DND-41 (cell line): Measurements from ENCODE around the gene G6PC3.
A peak's percentile ranks its signal among the peaks of the same experiment; 100 is the strongest.

Experiments
- ATAC-seq: fragments of 200-7000 bp; cut with Tn5 transposase; 3 replicates; pipeline ENCODE4 v1.9.1; 2021; ENCODE audit warnings: low read depth; ENCODE audit not compliant: insufficient read depth
- DNase-seq: peaks from one replicate; pipeline ENCODE4 v3.0.0-alpha.2; 2020
- H2AFZ ChIP-seq: 2 replicates; pipeline ENCODE4 v1.6.0; 2012; ENCODE audit warnings: low read depth, low read length
- H3K27ac ChIP-seq: 2 replicates; pipeline ENCODE4 v1.5.1; 2012; ENCODE audit warnings: low read length, inconsistent platforms
- H3K27me3 ChIP-seq: fragments of 200-600 bp; sonication (generic); 2 replicates; pipeline ENCODE4 v1.6.0; 2012; ENCODE audit warnings: low read length, mild to moderate bottlenecking, inconsistent platforms; ENCODE audit not compliant: insufficient read depth, poor library complexity
- H3K36me3 ChIP-seq: 2 replicates; pipeline ENCODE4 v1.5.1; 2012; ENCODE audit warnings: low read length, inconsistent platforms; ENCODE audit not compliant: insufficient read depth
- H3K4me1 ChIP-seq: 2 replicates; pipeline ENCODE4 v1.5.1; 2012; ENCODE audit warnings: mild to moderate bottlenecking, low read length; ENCODE audit not compliant: insufficient read depth
- H3K4me2 ChIP-seq: 2 replicates; pipeline ENCODE4 v1.6.0; 2012; ENCODE audit warnings: mild to moderate bottlenecking, moderate library complexity, low read length, inconsistent platforms; ENCODE audit not compliant: insufficient read depth
- H3K4me3 ChIP-seq, 2 experiments: fragments of 200-600 bp in 1 of 2; shearing (Covaris generic) in 1 of 2; 2 replicates each; pipeline ENCODE4 v1.5.1; 2012 to 2016; ENCODE audit warnings: inconsistent platforms in 2 of 2, low read length in 2 of 2, mild to moderate bottlenecking in 2 of 2, low read depth in 1 of 2, moderate library complexity in 1 of 2
- H3K79me2 ChIP-seq: 2 replicates; pipeline ENCODE4 v1.6.0; 2012; ENCODE audit warnings: low read length, inconsistent platforms; ENCODE audit not compliant: insufficient read depth
- H3K9ac ChIP-seq: 2 replicates; pipeline ENCODE4 v1.6.0; 2012; ENCODE audit warnings: low read depth, mild to moderate bottlenecking, inconsistent platforms, low read length, moderate library complexity
- H3K9me3 ChIP-seq: 2 replicates; pipeline ENCODE4 v1.5.1; 2012; ENCODE audit warnings: low read length, moderate library complexity, mild to moderate bottlenecking, inconsistent platforms; ENCODE audit not compliant: insufficient read depth, severe bottlenecking
- H4K20me1 ChIP-seq: 2 replicates; pipeline ENCODE4 v1.6.0; 2012; ENCODE audit warnings: low read length; ENCODE audit not compliant: insufficient read depth
- CTCF ChIP-seq: IDR thresholded peaks from 2 replicates; pipeline ENCODE4 v1.5.1; 2012; ENCODE audit warnings: borderline replicate concordance, low read length, moderate library complexity, mild to moderate bottlenecking; ENCODE audit not compliant: poor library complexity, severe bottlenecking; ENCODE audit errors: extremely low read depth
- EZH2 ChIP-seq: IDR thresholded peaks from 3 replicates; pipeline ENCODE4 v1.6.1; 2012; ENCODE audit warnings: borderline replicate concordance, low read depth, mild to moderate bottlenecking, moderate library complexity, low read length, inconsistent platforms; ENCODE audit not compliant: severe bottlenecking

G6PC3 gene

DNA sequence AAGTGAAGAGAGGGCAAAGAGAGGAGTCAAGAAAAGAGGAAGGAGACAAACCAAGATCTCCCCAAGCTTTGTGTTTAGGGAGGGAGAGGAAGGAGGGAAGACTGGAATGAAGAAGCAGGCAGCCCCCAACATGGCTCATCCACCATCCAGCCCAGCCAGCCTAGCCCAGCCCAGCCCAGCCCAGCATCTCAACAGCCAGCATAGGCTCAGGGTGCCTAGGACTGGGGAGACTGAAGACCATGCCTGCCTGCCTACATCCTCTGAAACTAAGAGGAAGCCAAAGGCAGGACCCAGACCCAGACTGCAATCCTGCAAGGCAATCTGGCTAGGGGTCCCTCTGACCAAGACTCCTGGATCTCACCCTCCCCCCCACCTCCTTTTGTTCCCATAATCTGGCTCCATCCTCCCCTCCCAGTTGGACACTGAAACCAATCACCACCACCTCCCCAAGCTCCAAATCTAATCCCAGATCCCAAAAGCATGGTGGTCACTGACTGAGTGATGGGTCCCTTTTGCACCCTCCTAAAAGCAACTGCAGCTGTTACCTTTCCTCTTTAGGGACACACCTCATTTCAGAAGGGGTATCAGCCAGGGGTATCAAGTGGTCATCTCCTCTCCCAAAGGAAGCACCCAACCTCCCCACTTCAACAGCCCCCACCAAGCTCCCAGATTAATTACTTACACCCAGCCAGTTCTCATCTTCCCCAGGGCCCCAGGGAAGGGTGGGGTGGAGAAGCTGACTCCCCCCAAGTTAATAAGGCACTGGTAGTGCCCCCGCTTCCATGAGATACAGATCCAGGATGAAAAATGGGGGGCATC lies 51.7 kb downstream of the G6PC3 start:
- peaks cover 16% of the 10 kb centered on the region for H3K27me3 ChIP-seq
- peaks cover 20% of the 10 kb centered on the region for H4K20me1 ChIP-seq
- H3K4me2 ChIP-seq, result peak overlapping the region; percentile 83
- H2AFZ ChIP-seq, result no peak overlapping the region
- peaks cover 21% of the 10 kb centered on the region for H3K4me1 ChIP-seq
- H3K4me3 ChIP-seq, result peak overlapping the region in 1 of 2 experiments; percentile 62; a peak in 1 of 4 replicates
- no peaks in the 10 kb centered on the region for H3K79me2 ChIP-seq
- no peaks in the 10 kb centered on the region for H3K9me3 ChIP-seq
- H3K36me3 ChIP-seq, result no peaks in the 10 kb centered on the region
- no peak for TF ChIP-seq CTCF
- no peak for TF ChIP-seq EZH2
- DNase-seq (no peak), ATAC-seq (no peak)
- no peak overlapping the region for H3K27ac ChIP-seq
- peak overlapping the region; percentile 71; the same call in 1 of the 2 replicates for H3K9ac ChIP-seq

DNA sequence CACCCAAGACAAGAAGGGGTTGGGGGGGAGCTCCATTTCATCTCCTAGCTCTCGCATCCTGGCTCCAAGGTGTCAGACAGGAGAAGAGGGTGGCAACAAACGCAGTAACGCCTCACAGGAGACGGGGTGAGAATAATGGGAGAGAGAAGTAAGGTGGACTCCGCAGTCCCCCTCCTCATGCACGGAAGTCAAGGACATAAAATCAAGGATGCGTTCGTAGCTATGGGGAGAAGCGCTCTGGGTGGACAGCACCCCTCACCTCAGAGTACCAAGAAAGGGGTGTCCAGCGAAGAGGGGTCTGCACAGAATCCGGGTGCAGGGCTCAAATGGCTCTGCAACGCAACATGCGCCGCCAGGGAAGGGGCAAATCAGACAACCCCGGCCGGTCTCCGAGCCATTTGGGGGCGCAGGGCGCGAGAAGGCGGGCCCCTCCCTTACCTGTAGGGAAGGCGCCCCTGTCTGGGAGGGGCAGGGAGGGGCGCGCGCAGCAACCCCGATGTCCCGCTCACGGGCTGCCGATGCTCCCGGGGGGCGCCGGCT lies 52.4 kb downstream of the G6PC3 start:
- Histone ChIP-seq H3K9me3 (no peaks in the 10 kb centered on the region), H3K4me3 (peak overlapping the region; percentile 38 to 62), H3K4me2 (peak overlapping the region; percentile 83), H3K27ac (no peak overlapping the region; the same call in 1 of the 2 replicates), H3K36me3 (no peaks in the 10 kb centered on the region), H3K4me1 (peaks cover 21% of the 10 kb centered on the region), H3K27me3 (peaks cover 16% of the 10 kb centered on the region), H4K20me1 (peaks cover 20% of the 10 kb centered on the region), H2AFZ (peak overlapping the region; percentile 69), H3K9ac (peak overlapping the region; percentile 71), H3K79me2 (no peaks in the 10 kb centered on the region)
- DNase-seq, result no peak
- no peak for ATAC-seq
- TF ChIP-seq CTCF, result no peak
- peak; percentile 45 for TF ChIP-seq EZH2

DNA sequence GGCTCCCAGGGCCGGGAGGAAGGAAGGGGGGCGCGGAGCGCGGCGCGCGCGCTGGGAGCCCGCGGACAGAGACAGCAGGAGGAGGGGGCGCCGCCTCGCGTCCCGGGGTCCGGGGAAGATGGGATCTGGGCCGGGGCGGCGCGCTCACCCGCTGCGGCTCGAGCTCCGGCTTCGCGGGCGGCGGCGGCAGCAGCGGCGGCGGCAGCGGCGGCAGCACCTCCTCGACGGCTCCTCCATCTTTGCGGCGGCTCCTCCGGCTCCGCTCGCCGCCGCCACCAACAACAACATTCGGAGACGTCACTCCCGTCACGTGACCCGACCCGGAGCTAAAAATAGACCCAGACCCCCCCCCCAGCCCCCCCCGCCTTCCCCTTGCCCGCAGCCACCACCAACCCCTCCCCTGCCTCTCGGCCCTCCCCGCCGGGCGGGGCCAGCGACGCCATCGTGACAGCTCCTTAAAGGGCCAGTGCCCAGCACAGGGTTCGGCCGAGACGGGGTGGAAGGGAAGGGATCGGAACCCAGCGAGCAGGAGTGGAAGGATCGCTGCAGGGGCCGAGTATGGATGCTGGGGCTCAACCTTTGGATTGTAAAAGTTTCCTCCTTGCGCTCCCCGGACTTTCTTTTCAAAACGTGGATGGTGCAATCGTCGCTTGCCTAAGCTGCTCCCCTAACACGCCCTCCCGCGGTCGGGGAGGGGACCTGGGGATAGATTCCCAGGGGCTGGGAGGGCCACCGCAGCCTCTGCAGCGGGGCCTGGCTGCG lies 53.0 kb downstream of the G6PC3 start, which contains the start of gene HDAC5:
HDAC5 (minus strand) TSS at position 286 of the 762 bp plus-strand sequence. CDS start 6,126 bp downstream, outside the sequence.
- TF ChIP-seq EZH2 (no peak), CTCF (peak; percentile 73)
- peaks cover 21% of the 10 kb centered on the region for H3K4me1 ChIP-seq
- peak within 1 kb of the TSS; percentile 89 for H3K27ac ChIP-seq
- peaks cover 20% of the 10 kb centered on the region for H4K20me1 ChIP-seq
- H3K79me2 ChIP-seq, result no peaks in the 10 kb centered on the region
- H3K27me3 ChIP-seq, result peaks cover 16% of the 10 kb centered on the region
- H3K9ac ChIP-seq, result peak within 1 kb of the TSS; percentile 71
- no peaks in the 10 kb centered on the region for H3K36me3 ChIP-seq
- DNase-seq (peak; percentile 96), ATAC-seq (peak; percentile 93)
- H3K9me3 ChIP-seq, result no peaks in the 10 kb centered on the region
- H3K4me3 ChIP-seq, result peak within 1 kb of the TSS; percentile 61 to 89
- peak within 1 kb of the TSS; percentile 99 for H2AFZ ChIP-seq
- peak within 1 kb of the TSS; percentile 83 for H3K4me2 ChIP-seq
